ENCODE measurements around the gene NSUN7.
"Not testable (repeated sequence)": the region's sequence is repeated elsewhere in the genome, so short reads cannot be mapped to it uniquely, and the experiment has no call there.

The NSUN7 gene, protein sequence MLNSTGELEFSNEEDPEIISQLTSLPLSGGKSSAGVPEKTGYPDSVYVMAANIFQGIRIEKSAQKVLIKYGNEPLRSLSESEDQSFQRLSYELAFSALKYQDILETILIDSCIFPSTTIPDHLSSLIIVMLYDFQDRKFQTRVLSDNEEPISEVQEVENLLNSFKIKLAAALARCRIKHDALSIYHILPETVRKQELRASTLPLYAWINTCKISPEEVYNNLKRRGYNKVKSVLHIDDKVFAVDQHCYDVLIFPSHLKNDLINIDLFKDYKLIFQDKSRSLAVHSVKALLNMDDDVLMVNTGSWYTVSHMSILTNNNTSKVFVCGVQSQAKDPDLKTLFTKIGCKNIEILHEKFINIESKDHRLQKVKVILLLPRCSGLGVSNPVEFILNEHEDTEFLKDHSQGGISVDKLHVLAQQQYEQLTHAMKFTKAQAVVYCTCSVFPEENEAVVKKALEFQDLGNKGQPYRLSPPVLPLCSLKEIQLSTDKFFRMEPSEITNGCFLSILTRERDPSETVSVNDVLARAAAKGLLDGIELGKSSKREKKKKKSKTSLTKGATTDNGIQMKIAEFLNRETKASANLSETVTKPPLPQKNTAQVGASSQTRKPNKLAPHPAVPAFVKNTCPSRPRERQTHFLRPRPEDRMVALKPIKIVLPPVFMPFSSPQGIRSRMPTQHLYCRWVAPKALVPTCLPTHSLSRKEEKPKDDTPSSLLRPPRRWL

DNA sequence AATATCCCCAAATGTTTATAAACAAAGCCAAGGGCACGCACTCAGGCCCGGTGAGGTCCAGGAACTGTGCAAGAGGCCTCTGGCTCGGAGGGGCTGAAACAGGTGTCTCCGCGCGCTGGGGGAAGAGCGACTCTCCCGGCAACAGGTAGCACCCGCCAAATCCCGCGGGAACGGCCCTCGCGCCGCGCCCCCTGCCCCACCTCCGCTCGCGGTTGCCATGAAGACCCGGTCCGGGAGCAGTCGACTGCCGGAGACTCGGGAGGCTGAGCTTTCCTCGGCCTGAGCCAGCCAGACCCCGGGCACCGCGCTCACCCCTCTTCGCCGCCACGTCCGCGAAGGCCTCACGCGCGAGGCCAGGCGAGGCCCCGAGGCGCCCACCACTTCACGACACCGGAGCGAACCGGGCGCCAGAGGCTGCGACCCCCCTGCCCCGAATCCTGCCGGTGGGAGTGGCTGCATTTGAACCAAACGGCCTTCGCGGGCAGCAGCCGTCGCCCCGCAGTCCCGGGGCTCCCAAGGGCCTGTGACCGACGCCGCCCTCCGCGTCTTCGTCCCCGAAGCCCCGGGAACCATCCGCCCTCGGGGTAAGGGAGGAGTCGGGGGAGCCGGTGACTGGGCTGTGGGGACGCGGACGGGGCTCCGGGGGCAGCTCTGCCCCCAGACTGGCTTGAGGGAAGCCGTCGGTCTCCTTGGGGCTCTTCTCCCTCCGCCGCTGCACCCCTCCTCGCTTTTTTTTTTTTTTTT, at the start of gene NSUN7:
TSS of gene NSUN7 (plus strand) at position 239 of the 744 bp plus-strand sequence. CDS start 739 bp downstream, outside the sequence.
- in situ Hi-C loops (cut with MboI; ENCODE audit: low sequenced_read_pairs): no loop called here

DNA sequence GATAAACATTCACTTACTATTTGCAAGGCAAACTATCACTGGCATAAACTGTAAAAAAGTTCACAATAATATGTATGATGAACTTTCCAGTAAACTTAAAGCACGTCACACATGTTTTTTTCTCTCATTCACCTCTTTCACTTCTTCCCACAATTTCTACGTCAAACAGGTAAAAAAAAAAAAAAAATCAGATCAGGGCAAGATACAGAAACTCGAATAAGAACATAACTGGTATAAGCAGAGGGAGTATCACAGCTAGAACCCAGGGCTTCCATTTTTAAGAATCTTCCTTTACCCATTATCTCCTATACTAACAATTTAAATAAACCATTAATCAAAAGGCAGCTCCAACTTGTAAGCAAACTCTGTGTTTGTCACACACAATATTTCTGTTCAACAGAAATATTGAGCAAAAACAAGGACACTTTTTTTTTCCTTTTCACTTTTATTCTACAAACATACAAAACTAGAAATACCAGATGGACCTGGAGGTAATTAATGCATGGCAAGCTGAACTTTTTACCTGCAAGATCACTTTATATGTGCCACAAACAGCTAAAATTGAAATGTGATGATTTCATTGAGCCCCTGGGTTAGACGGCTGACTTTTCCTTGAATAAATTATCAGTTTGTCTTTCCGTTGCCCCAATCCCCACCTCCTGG, 47.5 kb upstream of the NSUN7 start:
- in situ Hi-C loops (cut with MboI; ENCODE audit: low sequenced_read_pairs): no loop called here

DNA sequence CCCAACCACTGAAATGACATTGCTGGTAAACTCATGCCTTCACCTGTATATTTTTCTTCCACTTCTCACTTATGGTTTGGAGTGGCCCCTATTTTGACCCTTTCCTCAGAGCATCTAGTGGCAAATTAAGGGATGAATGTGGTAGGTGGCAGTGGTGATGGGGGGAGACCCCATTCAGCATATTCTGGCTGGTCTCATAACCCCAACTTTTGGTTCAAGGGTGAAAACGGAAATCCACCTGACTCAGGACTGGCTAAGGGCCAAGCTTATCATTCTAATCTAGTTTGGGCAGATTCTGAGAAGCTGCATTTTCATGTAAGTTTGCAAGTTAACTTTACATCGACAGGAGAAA, 47.0 kb upstream of the NSUN7 start:
- in situ Hi-C loops (cut with MboI; ENCODE audit: low sequenced_read_pairs): no loop called here

DNA sequence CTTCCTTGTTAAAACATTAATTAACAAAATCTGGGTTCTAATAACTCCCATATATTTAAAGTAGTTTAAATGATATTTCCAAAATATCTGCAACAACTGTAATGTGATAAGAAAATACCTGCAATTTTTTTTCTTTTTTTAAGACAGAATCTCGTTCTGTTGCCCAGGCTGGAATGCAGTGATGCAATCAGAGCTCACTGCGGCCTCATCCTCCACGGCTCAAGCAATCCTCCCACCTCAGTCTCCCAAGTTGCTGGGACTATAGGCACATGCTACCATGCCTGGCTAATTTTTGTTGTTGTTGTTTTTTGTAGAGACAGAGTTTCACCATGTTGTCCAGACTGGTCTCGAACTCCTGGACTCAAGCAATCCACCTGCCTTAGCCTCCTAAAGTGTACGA, 45.7 kb upstream of the NSUN7 start:
- in situ Hi-C loops (cut with MboI; ENCODE audit: low sequenced_read_pairs): no loop called here

DNA sequence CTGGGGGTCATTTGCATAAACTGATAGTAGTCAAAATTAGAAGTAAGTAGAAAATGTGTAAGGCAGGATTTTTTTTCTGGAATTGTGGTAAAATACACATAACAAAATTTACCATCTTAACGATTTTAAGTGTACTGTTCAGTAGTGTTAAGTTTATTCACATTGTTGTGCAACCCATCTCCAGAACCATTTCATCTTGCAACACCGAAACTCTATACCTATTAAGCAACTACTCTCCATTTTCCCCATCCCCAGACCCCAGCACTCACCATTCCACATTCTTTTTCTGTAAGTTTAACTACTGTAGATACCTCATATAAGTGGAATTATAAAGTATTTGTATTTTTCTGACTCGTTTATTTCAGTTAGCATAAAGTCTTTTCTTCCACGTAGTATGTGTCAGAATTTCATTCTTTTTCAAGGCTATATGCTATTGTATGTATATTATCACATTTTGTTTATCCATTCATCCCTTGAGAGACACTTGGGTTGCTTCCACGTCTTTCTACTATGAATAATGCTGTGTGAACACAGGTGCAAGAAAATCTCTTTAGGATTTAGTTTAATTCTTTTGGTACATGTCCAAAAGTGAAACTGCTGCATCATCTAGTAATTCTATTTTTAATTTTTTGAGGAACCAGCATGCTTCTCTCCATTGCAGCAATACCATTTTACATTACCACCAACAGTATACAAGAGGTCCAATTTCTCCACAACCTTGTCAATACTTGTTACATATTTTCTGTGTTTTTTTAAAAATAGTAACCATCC, 39.1 kb upstream of the NSUN7 start:
- in situ Hi-C loops (cut with MboI; ENCODE audit: low sequenced_read_pairs): no loop called here

DNA sequence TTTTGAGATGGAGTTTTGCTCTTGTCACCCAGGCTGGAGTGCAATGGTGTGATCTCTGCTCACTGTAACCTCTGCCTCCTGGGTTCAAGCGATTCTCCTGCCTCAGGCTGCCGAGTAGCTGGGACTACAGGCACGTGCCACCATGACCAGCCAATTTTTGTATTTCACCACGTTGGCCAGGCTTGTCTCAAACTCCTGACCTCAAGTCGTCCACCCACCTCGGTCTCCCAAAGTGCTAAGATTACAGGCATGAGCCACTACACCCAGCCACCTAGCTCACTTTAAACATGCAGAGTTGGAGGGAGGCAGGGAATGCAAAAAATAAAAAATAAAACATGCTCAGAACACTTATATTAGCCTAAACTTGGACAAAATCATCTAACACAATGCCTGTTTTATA, 36.8 kb upstream of the NSUN7 start:
- in situ Hi-C loops (cut with MboI; ENCODE audit: low sequenced_read_pairs): not testable (repeated sequence)

DNA sequence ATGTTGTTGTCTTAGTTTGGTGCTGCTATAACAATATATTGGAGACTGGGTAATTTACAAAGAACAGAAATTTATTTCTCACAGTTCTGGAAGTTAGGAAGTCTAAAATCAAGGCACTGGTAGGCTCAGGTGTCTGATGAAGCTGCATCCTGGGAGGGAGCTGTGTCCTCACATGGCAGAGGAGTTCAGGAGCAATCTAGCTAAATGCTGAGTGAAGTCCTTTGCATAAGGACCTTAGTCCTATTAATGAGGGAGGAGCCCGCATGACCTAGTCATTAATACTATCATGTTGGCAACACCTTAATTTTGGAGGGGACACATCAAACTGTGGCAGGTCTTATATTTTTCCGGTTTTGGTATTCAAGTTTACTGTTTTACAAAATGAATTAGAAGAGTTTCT, 36.0 kb upstream of the NSUN7 start:
- in situ Hi-C loops (cut with MboI; ENCODE audit: low sequenced_read_pairs): no loop called here

DNA sequence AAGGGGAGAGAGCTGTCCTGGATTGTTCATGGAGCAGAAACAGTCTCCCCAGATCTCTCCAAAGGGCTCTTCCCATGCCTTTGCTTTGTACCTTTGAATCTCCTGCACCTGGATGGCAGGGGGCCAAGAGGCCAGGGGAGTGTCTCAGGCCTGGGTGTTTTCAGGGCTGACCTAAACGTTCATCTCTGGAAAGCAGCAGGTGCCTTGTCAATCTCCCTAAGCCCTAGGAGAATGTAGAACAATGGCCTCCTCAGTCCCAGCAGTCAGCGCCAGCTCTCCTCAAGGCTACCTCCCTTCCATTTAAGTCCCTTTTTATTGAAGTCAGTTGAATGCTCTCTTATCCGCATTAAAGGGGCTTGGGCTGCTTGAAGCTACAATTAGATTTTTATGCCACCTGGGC, 31.2 kb upstream of the NSUN7 start:
- in situ Hi-C loops (cut with MboI; ENCODE audit: low sequenced_read_pairs): no loop called here

DNA sequence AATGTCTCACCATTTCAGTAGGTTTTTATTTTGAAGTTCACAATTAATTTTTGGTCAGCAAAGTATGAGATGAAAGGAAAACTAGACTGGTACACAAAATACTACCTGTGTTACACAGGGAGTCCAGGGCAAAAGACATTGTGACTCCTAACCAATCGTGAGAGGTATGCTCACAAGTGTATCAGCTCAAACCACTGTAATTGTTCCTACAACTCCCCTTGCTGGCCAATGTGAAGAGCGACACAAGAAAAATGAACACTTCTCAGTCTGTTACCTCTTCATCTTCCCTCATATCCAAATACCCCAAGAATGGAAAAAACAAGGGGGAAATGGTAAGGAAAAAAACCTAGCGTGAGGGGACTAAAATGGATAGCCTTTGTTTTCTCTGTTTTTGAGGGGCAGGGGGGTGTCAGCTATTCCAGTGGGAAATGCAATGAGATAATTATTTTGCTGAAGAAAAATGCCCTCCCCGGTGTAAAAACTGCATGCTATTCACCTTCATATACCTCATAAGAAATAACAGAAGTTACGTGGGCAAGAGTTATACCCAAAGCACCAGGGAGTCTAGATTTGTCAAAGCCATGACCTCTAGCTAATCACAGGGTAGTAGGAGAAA, 30.6 kb upstream of the NSUN7 start:
- in situ Hi-C loops (cut with MboI; ENCODE audit: low sequenced_read_pairs): no loop called here

DNA sequence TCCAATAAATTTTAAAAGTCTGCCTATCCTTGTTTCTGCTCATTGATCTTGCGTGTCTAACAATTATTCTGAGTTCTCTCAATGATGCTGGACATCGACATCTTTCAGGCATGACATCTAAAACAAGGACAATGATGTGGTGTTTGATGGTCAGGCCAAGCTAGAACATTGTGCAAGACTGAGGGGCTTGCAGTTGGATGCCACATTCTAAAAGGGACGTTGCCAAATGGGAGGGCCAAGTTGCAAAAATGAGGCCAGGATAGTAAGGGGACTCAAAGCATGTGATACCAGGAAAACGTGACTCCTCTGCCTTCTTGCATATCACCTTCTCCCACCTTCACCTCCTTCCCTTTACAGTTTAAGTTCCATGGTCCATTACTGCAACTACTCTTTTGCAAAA, 29.4 kb upstream of the NSUN7 start:
- in situ Hi-C loops (cut with MboI; ENCODE audit: low sequenced_read_pairs): no loop called here

DNA sequence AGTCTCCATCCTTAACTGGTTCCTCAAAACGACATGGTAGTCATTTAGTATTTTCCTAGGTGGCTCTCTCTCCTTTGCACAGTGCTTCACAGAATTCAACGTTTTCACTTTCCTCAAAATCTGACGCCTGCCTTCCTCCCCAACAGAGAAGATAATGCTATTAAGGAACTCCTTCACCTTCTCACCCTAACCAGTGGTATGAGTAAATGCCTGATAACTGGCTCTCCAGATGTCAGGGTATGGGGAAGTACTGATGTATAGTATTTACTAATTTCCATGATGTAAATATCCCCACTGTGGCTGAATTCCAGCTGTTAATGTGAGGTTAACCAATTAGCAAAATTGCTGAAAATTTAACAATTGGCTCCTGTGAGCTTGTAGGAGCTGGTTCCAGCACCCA, 28.8 kb upstream of the NSUN7 start:
- in situ Hi-C loops (cut with MboI; ENCODE audit: low sequenced_read_pairs): no loop called here

DNA sequence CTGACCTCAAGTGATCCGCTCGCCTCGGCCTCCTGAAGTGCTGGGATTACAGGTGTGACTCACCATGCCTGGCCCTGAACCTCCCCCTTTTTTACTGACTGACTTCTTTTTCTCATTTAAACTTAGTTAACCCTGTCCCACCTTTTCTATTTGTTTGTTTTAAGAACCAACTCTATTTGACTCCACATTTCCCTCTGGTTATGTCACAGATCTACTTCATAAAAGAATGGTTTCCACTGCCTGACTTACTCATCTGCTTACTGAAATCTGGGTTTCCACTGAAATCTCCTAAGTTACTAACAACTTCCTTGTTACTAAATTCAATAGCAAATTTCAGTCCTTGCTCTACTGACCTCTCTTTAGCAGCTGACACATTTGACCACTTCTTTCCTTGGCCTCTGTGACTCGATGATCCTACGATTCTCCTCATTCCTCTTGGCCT, 28.0 kb upstream of the NSUN7 start:
- in situ Hi-C loops (cut with MboI; ENCODE audit: low sequenced_read_pairs): no loop called here

DNA sequence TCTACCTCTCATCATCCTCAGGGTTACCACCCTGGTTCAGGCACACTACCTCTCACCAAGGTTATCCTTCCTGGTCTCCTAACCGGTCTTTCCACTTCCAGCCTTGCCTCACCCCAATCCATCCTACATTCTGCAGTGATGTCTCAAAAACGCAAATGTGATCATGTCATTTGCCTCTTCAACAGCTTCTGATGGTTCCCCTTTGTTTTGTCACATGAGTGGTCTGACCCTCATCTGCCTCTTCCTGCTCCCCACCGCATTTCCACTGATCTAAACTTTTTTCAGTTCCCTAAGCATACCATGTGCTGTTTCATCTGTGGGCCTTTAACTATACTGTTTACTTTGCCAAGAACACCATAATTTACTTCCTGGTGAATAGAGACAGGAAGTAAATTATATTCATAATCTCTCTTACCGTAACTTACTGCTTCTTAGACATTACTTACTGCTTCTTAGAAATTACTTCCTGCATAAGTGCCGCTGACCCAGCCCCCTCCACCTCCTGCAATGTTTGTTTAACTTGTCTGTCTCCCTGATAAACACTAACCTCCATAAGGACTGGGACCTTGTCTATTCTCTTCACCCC, 27.1 kb upstream of the NSUN7 start:
- in situ Hi-C loops (cut with MboI; ENCODE audit: low sequenced_read_pairs): no loop called here

DNA sequence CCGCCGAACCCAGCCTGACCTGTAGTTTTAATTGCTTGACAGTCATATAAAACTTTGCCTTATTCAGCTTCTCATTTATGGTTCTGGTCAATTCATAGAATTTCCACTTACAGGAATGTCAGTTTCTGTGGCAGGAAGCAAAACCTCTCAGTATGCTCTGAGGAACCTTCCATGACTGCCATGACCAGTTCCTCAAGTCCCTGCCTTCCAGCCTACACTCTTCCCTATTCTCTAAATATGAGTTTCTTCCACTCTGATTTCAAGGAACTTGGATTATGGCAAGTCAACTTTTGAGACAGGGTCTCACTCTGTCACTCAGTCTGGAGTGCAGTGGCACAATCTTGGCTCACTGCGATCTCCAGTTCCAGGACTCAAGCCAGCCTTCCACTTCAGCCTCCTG, 26.0 kb upstream of the NSUN7 start:
- in situ Hi-C loops (cut with MboI; ENCODE audit: low sequenced_read_pairs): no loop called here

DNA sequence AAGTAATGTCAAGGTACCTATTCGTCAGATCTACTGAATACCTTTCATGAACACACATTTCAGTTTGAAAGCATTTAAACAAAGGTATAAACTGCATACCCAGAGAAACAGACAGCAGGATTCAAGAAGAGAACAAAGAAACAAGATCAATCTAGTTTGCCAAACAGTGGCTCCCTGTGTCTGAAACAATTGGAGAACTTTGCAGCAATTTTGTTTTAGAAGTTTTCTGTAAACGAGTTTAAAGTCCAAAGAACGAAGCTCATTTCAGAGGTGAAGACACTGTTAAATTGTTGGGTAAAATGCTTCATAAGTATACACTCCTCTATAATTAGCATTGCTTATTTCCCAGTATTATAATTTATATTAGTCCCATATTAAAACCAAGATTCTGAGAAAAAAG, 21.4 kb upstream of the NSUN7 start:
- in situ Hi-C loops (cut with MboI; ENCODE audit: low sequenced_read_pairs): no loop called here

DNA sequence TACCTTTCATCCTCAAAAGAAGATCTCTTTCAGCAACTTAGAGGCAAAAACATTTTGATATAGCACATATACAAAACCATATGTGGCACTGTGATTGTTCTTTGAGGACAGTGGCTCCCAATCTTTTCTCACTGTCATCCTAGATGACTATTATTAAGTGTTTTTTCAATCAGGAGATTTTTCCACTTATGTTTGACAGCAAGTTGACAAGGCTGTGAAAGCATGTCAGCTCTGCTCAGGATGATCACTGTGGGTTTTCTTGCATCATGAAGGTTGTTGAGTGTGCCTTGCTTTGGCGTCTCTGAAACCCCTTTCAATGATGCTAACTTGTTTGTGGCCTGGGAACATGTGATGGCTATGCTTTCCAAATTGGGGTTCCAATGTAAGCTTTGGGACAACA, 20.2 kb upstream of the NSUN7 start:
- in situ Hi-C loops (cut with MboI; ENCODE audit: low sequenced_read_pairs): no loop called here

DNA sequence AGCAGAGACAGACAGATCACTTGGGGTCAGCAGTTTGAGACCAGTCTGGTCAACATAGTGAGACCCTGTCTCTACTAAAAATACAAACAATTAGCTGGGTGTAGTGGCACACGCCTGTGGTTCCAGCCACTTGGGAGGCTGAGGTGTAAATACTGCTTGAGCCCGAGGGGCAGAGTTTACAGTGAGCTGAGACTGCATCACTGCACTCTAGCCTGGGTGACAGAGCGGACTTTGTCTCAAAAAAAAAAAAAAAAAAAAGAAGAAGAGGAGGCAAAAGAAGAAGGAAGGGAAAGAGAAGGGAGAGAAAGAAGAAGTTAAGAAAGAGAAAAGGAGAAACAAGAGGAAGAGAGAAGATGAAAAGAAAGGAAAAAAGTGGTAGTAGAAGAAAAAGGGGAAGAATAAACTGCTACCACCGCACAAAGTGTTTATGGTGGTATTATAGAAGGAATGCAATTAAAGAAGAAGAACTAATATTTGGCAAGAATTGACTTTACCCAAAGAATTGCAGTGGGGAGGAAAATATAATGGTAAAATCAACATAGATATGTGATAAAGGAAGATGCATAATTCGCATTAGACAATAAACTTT, 19.6 kb upstream of the NSUN7 start:
- in situ Hi-C loops (cut with MboI; ENCODE audit: low sequenced_read_pairs): no loop called here

DNA sequence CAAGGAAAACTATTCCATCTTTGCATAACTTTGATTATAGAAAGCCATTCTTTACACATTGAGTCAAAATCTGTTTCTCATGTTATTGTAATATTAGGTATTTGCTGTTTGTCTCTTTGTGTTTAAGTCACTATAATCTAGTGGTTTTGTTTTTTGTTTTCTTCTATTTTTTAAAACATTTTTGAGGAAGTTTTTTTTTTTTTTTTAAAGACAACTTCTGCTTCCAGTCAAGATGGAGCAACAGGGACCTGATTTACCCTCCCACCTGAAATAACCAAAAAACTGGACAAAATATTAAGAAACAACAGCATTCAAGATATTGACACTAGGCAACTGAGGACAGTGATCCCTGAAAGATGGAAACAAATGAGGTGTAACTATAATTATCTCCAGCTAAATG, 18.4 kb upstream of the NSUN7 start:
- in situ Hi-C loops (cut with MboI; ENCODE audit: low sequenced_read_pairs): no loop called here

DNA sequence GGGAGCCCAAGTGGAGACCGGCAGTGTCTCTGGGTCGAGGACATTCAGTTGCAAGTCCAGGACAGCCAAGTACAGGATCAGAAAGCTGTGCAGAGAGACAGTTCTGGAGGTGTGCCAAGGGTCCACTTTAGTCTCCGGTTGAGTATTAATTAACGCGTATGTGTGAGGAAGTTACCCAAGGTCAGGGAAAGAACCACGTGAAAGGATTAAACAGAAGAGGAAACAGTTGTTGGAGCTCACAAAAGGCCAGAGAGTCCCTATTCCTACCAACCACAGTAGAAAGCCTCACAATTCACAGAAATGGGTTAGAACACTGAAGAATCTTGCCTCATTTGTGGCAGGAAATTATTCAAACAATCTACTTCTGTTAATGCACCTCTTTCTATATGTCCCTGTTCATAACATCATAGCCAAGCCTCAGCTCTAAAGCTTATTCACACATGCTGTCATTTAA, 17.9 kb upstream of the NSUN7 start:
- in situ Hi-C loops (cut with MboI; ENCODE audit: low sequenced_read_pairs): no loop called here

Data from hTERT RPE-1 (cell line).